GM12892 (cell line): ENCODE data around the gene TFAM.
A peak's percentile ranks its signal among the peaks of the same experiment; 100 is the strongest.

Experiments
- DNase-seq: peaks from one replicate; pipeline ENCODE4 v3.0.0; 2011; ENCODE audit not compliant: insufficient read length
- FAIRE-seq: peaks from 2 replicates; lab custom pipeline; 2011; peaks lifted over from hg19 to GRCh38; lab: Jason Lieb, UNC
- POLR2A ChIP-seq: IDR thresholded peaks from 2 replicates; pipeline ENCODE4 v1.6.1; 2011; ENCODE audit warnings: low read depth, low read length, control low read depth
- POLR2AphosphoS5 ChIP-seq: IDR thresholded peaks from 2 replicates; pipeline ENCODE4 v1.6.1; 2011; ENCODE audit warnings: low read depth, low read length, control low read depth
- TAF1 ChIP-seq: IDR thresholded peaks from 2 replicates; pipeline ENCODE4 v1.6.1; 2011; ENCODE audit warnings: low read depth, mild to moderate bottlenecking, control low read depth, low read length, borderline replicate concordance

TFAM gene

GRCh38 chr10:58358314-58358933, 26.8 kb upstream of the TFAM start:
- TF ChIP-seq POLR2A: no peak
- no peak for TF ChIP-seq POLR2AphosphoS5
- TF ChIP-seq TAF1: no peak
- FAIRE-seq: no peak
- no peak for DNase-seq

- TF ChIP-seq POLR2A (no peak), TAF1 (no peak), POLR2AphosphoS5 (no peak)
- FAIRE-seq (no peak), DNase-seq (no peak)
These were observed 26.3 kb upstream of the TFAM start for GRCh38 chr10:58358947-58359346.

GRCh38 chr10:58359541-58359940, 25.7 kb upstream of the TFAM start:
- FAIRE-seq (no peak), DNase-seq (no peak)
- TF ChIP-seq TAF1 (no peak), POLR2A (no peak), POLR2AphosphoS5 (no peak)

- DNase-seq: no peak
- no peak for FAIRE-seq
These were observed 24.7 kb upstream of the TFAM start for GRCh38 chr10:58360412-58361004.

GRCh38 chr10:58361353-58361752, 23.9 kb upstream of the TFAM start:
- no peak for FAIRE-seq
- no peak for DNase-seq

More at GRCh38 chr10:58360412-58361004, 24.7 kb upstream of the TFAM start:
- TF ChIP-seq TAF1: no peak
- no peak for TF ChIP-seq POLR2A
- no peak for TF ChIP-seq POLR2AphosphoS5

GRCh38 chr10:58362027-58362789, 23.0 kb upstream of the TFAM start:
- DNase-seq: no peak
- FAIRE-seq: no peak
- TF ChIP-seq POLR2A (no peak), POLR2AphosphoS5 (no peak), TAF1 (no peak)

More at GRCh38 chr10:58361353-58361752, 23.9 kb upstream of the TFAM start:
- TF ChIP-seq POLR2AphosphoS5 (no peak), POLR2A (no peak), TAF1 (no peak)

GRCh38 chr10:58367069-58367468, 18.1 kb upstream of the TFAM start:
- FAIRE-seq (no peak), DNase-seq (no peak)
- TF ChIP-seq POLR2AphosphoS5: no peak
- TF ChIP-seq TAF1: no peak
- no peak for TF ChIP-seq POLR2A

GRCh38 chr10:58371473-58371872, 13.7 kb upstream of the TFAM start:
- FAIRE-seq (no peak), DNase-seq (no peak)
- TF ChIP-seq TAF1 (no peak), POLR2AphosphoS5 (no peak), POLR2A (no peak)

- DNase-seq (no peak), FAIRE-seq (no peak)
- no peak for TF ChIP-seq TAF1
- 0 out of 2 replicates have a peak, but pooled peaks have one; percentile 27 for TF ChIP-seq POLR2AphosphoS5
These were observed 12.4 kb upstream of the TFAM start for GRCh38 chr10:58372607-58373441.

GRCh38 chr10:58373442-58373827, 11.8 kb upstream of the TFAM start:
- FAIRE-seq (no peak), DNase-seq (no peak)
- no peak for TF ChIP-seq POLR2AphosphoS5
- TF ChIP-seq POLR2A: no peak
- no peak for TF ChIP-seq TAF1

GRCh38 chr10:58382489-58382995, 2.7 kb upstream of the TFAM start:
- FAIRE-seq (no peak), DNase-seq (no peak)
- TF ChIP-seq POLR2AphosphoS5 (no peak), POLR2A (no peak), TAF1 (no peak)

- TF ChIP-seq POLR2AphosphoS5 (no peak), POLR2A (no peak), TAF1 (no peak)
- no peak for FAIRE-seq
- no peak for DNase-seq
These were observed 1.1 kb upstream of the TFAM start for GRCh38 chr10:58384095-58384494.
